Measurements from ENCODE around the gene TRIM40.

GRCh38 chr6:30169658-30170614 lies 34.0 kb downstream of the TRIM40 start:
- TF ChIP-seq CTCF (IDR thresholded peaks at IDR 0.05) (peak; percentile 84), POLR2AphosphoS5 (IDR thresholded peaks at IDR 0.05; ENCODE audit: low read depth, low read length) (no peak), SIN3A (IDR thresholded peaks at IDR 0.05; ENCODE audit: borderline replicate concordance, insufficient read depth, low read depth, low read length) (no peak), REST (IDR thresholded peaks at IDR 0.05; ENCODE audit: insufficient read depth in 1 of 2, low read depth in 2 of 2, low read length in 1 of 2) (no peak)

Measured in Panc1 (cell line).